SK-N-SH treated with all-trans-retinoic acid at 6 μM for 48 hours (cell line): Measurements from ENCODE around the gene MYOM3.

Experiments
- ATAC-seq: fragments of 200-7000 bp; cut with Tn5 transposase; 3 replicates; pipeline ENCODE4 v1.9.1; 2020; ENCODE audit warnings: mild to moderate bottlenecking, moderate library complexity
- BACH2 ChIP-seq: fragments of 250-450 bp; sonication (Bioruptor Pico); IDR thresholded peaks from 2 replicates; pipeline ENCODE4 v1.9.0; 2021; ENCODE audit warnings: mild to moderate bottlenecking, borderline replicate concordance
- CREB5 ChIP-seq: fragments of 250-450 bp; sonication (Bioruptor Pico); IDR thresholded peaks from 2 replicates; pipeline ENCODE4 v1.5.1; 2020; ENCODE audit warnings: low read depth, mild to moderate bottlenecking, moderate library complexity
- CSDC2 ChIP-seq: fragments of 250-450 bp; sonication (Bioruptor Pico); IDR thresholded peaks from 2 replicates; pipeline ENCODE4 v1.5.0; 2020; ENCODE audit warnings: mild to moderate bottlenecking, moderate library complexity
- GLIS3 ChIP-seq: fragments of 250-450 bp; sonication (Bioruptor Pico); IDR thresholded peaks from 2 replicates; pipeline ENCODE4 v1.5.0; 2020; ENCODE audit warnings: mild to moderate bottlenecking, moderate library complexity
- ISL1 ChIP-seq: fragments of 250-450 bp; sonication (Bioruptor Pico); IDR thresholded peaks from 2 replicates; pipeline ENCODE4 v2.1.2; 2022; ENCODE audit warnings: mild to moderate bottlenecking, moderate library complexity
- OSR1 ChIP-seq: fragments of 250-450 bp; sonication (Bioruptor Pico); IDR thresholded peaks from 2 replicates; pipeline ENCODE4 v1.8.0; 2022; ENCODE audit warnings: moderate library complexity, mild to moderate bottlenecking, inconsistent platforms
- PATZ1 ChIP-seq: fragments of 250-450 bp; sonication (Bioruptor Pico); IDR thresholded peaks from 2 replicates; pipeline ENCODE4 v1.8.0; 2020; ENCODE audit warnings: mild to moderate bottlenecking, moderate library complexity, borderline replicate concordance
- POU6F1 ChIP-seq: fragments of 250-450 bp; sonication (Bioruptor Pico); IDR thresholded peaks from 2 replicates; pipeline ENCODE4 v1.8.0; 2021; ENCODE audit warnings: low read depth, mild to moderate bottlenecking, moderate library complexity, borderline replicate concordance
- PPARA ChIP-seq: fragments of 250-450 bp; sonication (Bioruptor Pico); IDR thresholded peaks from 2 replicates; pipeline ENCODE4 v1.5.0; 2020; ENCODE audit warnings: mild to moderate bottlenecking, borderline replicate concordance
- RARB ChIP-seq: fragments of 250-450 bp; sonication (Bioruptor Pico); IDR thresholded peaks from 2 replicates; pipeline ENCODE4 v1.8.0; 2021; ENCODE audit warnings: mild to moderate bottlenecking, moderate library complexity
- SNAI2 ChIP-seq: fragments of 250-450 bp; sonication (Bioruptor Pico); IDR thresholded peaks from 2 replicates; pipeline ENCODE4 v1.5.0; 2020; ENCODE audit warnings: mild to moderate bottlenecking, moderate library complexity
- TCF4 ChIP-seq: fragments of 250-450 bp; sonication (Bioruptor Pico); IDR thresholded peaks from 2 replicates; pipeline ENCODE4 v1.8.0; 2021; ENCODE audit warnings: mild to moderate bottlenecking, moderate library complexity, borderline replicate concordance
- TOX ChIP-seq: fragments of 250-450 bp; sonication (Bioruptor Pico); IDR thresholded peaks from 2 replicates; pipeline ENCODE4 v1.8.0; 2021; ENCODE audit warnings: mild to moderate bottlenecking, moderate library complexity, borderline replicate concordance
- TSHZ2 ChIP-seq: fragments of 250-450 bp; sonication (Bioruptor Pico); IDR thresholded peaks from 2 replicates; pipeline ENCODE4 v1.5.0; 2020; ENCODE audit warnings: mild to moderate bottlenecking, moderate library complexity
- ZC3H10 ChIP-seq: fragments of 250-450 bp; sonication (Bioruptor Pico); IDR thresholded peaks from 2 replicates; pipeline ENCODE4 v1.5.1; 2021; ENCODE audit warnings: mild to moderate bottlenecking, moderate library complexity
- ZFP3 ChIP-seq: fragments of 250-450 bp; sonication (Bioruptor Pico); IDR thresholded peaks from 2 replicates; pipeline ENCODE4 v1.5.0; 2020; ENCODE audit warnings: mild to moderate bottlenecking, moderate library complexity
- ZFP30 ChIP-seq: fragments of 450-650 bp; formaldehyde crosslinking; IDR thresholded peaks from 2 replicates; pipeline ENCODE4 v1.5.0; 2022; ENCODE audit warnings: mild to moderate bottlenecking, moderate library complexity
- ZNF565 ChIP-seq: fragments of 450-650 bp; formaldehyde crosslinking; conservative IDR thresholded peaks from 2 replicates; pipeline ENCODE4 v1.5.0; 2020; ENCODE audit warnings: low read depth, mild to moderate bottlenecking, moderate library complexity
- ZNF70 ChIP-seq: fragments of 450-650 bp; formaldehyde crosslinking; IDR thresholded peaks from 2 replicates; pipeline ENCODE4 v1.5.0; 2020; ENCODE audit warnings: mild to moderate bottlenecking, moderate library complexity
- ZNF8 ChIP-seq: fragments of 450-650 bp; formaldehyde crosslinking; IDR thresholded peaks from 2 replicates; pipeline ENCODE4 v1.5.0; 2020; ENCODE audit warnings: mild to moderate bottlenecking, moderate library complexity

The MYOM3 gene

GRCh38 chr1:24120965-24121364, 9.0 kb upstream of the MYOM3 start:
- TF ChIP-seq TCF4 (CRISPR knock-in tag), result no peak
- TF ChIP-seq ZNF565 (CRISPR knock-in tag), result no peak
- no peak for TF ChIP-seq ZNF8
- no peak for TF ChIP-seq ZC3H10 (CRISPR knock-in tag)
- TF ChIP-seq ISL1 (CRISPR knock-in tag), result no peak
- no peak for TF ChIP-seq TSHZ2 (CRISPR knock-in tag)
- TF ChIP-seq PPARA (CRISPR knock-in tag), result no peak
- TF ChIP-seq CREB5 (CRISPR knock-in tag), result no peak
- TF ChIP-seq TOX, result no peak
- no peak for TF ChIP-seq SNAI2 (CRISPR knock-in tag)
- ATAC-seq, result no peak

GRCh38 chr1:24119859-24120756, 8.2 kb upstream of the MYOM3 start:
- TF ChIP-seq SNAI2 (CRISPR knock-in tag) (no peak), OSR1 (no peak), ISL1 (CRISPR knock-in tag) (no peak), TOX (no peak), ZC3H10 (CRISPR knock-in tag) (no peak), CSDC2 (CRISPR knock-in tag) (no peak), ZNF70 (CRISPR knock-in tag) (no peak), ZFP30 (CRISPR knock-in tag) (no peak)
- ATAC-seq, result peak; percentile 35; the same call in 1 of the 3 replicates

GRCh38 chr1:24119489-24119858, 7.5 kb upstream of the MYOM3 start:
- TF ChIP-seq TCF4 (CRISPR knock-in tag), result no peak
- no peak for TF ChIP-seq PATZ1 (CRISPR knock-in tag)
- TF ChIP-seq ZFP3, result no peak
- TF ChIP-seq GLIS3 (CRISPR knock-in tag), result no peak
- TF ChIP-seq POU6F1 (CRISPR knock-in tag), result no peak
- no peak for TF ChIP-seq PPARA (CRISPR knock-in tag)
- no peak for TF ChIP-seq ZNF70 (CRISPR knock-in tag)
- no peak for TF ChIP-seq SNAI2 (CRISPR knock-in tag)
- no peak for TF ChIP-seq ZNF565 (CRISPR knock-in tag)
- no peak for TF ChIP-seq RARB
- TF ChIP-seq CREB5 (CRISPR knock-in tag), result no peak
- TF ChIP-seq BACH2, result no peak
- no peak for TF ChIP-seq ZC3H10 (CRISPR knock-in tag)
- TF ChIP-seq TOX, result no peak

More at GRCh38 chr1:24119489-24119858, 7.5 kb upstream of the MYOM3 start:
- no peak for ATAC-seq
